Measurements from ENCODE around the gene GLCCI1.

Gene GLCCI1

DNA sequence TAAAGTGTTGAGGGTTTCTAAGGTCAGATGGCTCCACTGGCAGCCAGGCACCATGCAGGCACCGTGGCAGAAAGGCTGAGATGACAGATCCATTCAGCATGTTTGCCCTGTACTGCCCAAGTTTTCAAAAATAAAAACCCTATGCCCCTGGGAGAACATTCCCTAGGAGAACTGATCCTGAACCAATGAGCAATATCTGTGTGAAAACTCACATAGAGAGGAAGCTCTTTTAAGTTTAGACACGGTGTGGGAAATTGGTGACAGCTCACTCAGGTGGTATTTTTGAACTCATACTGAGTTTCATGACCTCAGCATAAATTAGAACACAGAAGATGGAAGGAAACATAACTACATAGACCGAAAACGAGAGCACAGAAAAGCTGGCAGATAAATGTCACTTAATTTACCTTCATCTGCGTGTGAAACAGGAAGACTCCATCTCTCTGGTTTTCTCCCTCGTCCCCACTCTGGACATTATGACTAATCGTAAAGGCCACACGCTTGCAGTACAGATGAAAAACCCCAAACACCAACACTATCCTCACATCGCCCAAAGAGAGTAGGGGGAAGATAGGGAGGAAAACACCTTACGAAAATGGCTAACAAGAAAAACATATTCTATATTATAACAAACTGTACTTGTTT, 165.6 kb downstream of the GLCCI1 start:
- DNase-seq = no peak

DNA sequence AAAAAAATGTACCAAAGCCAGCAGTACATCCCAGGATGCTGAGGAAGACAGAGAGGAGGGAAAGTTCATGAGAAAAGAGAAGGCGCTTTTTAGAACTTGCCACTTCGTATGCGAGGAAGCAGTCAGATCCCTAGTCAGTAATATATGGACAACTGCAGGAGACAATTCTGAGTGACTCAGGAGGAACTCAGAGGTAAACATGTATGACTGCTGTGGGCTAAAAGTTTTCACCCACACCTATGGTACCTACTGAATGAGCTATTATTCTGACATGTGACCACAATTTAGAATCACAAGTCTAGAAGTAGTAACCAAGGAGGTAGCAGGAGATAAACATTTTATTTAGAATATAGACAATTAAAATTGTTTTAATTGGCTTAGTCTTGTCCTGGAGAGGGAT, 166.8 kb downstream of the GLCCI1 start:
- no peak for DNase-seq

DNA sequence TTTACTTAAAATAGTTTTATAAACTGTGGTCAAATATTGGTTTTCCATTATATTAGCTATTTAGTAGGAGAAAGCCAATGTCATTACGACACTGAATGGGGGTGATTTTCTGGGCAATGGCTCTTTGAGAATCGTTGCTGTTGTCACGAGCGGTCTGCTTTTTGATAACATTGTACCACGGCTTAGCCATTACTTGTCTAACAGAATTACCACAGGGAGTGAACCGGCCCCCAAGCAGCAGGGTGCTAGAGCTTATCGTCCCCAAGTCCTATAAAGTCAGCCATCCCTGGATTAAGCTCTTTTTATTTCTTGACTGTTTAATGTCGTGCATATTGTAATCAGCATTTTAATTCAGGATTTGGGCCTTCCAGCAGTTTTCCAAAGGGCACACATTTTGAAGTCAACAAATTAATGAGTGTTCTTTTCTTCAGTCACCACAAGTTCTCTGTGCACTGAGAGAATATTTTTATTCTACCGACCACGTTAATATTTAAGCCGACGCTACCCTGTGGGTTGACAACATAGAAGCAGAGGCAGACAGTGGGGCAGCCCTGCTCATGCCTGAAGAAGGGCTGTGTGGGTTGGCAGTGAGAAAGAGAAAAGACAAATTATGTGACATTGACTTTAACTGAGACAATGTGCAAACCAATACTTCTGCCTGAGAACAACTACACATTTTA, 167.6 kb downstream of the GLCCI1 start:
- no peak for DNase-seq
